IPS DF 4.7 (cell line): Measurements from ENCODE around the gene CHD9.
"Not testable (repeated sequence)": the region's sequence is repeated elsewhere in the genome, so short reads cannot be mapped to it uniquely, and the experiment has no call there.

ENCODE experiments used
- DNase-seq: peaks from one replicate; pipeline ENCODE4 v3.0.0-alpha.2; 2013; ENCODE audit warnings: low spot score; ENCODE audit errors: extremely low read depth

CHD9 gene

GRCh38 chr16:53262645-53263044, 207.9 kb downstream of the CHD9 start:
- DNase-seq, result no peak

- DNase-seq, result no peak
Measured at GRCh38 chr16:53266156-53266555, 211.4 kb downstream of the CHD9 start.

- DNase-seq, result not testable (repeated sequence)
Measured at GRCh38 chr16:53278498-53278897, 223.7 kb downstream of the CHD9 start.

GRCh38 chr16:53281280-53281679, 226.5 kb downstream of the CHD9 start:
- DNase-seq, result no peak

- no peak for DNase-seq
Measured at GRCh38 chr16:53281859-53282258, 227.1 kb downstream of the CHD9 start.

- no peak for DNase-seq
Measured at GRCh38 chr16:53282328-53282727, 227.5 kb downstream of the CHD9 start.

GRCh38 chr16:53282975-53283946, 228.5 kb downstream of the CHD9 start:
- DNase-seq, result no peak

- no peak for DNase-seq
Measured at GRCh38 chr16:53285236-53285635, 230.4 kb downstream of the CHD9 start.

GRCh38 chr16:53290520-53290919, 235.7 kb downstream of the CHD9 start:
- DNase-seq, result no peak

- no peak for DNase-seq
Measured at GRCh38 chr16:53291757-53292392, 237.1 kb downstream of the CHD9 start.

GRCh38 chr16:53297477-53297876, 242.7 kb downstream of the CHD9 start:
- no peak for DNase-seq

- no peak for DNase-seq
Measured at GRCh38 chr16:53304334-53304733, 249.5 kb downstream of the CHD9 start.

GRCh38 chr16:53305743-53306142, 251.0 kb downstream of the CHD9 start:
- no peak for DNase-seq

GRCh38 chr16:53309457-53309856, 254.7 kb downstream of the CHD9 start:
- no peak for DNase-seq

GRCh38 chr16:53320992-53321391, 266.2 kb downstream of the CHD9 start:
- no peak for DNase-seq

GRCh38 chr16:53323924-53324323, 269.1 kb downstream of the CHD9 start:
- DNase-seq, result no peak

GRCh38 chr16:53330991-53331390, 276.2 kb downstream of the CHD9 start:
- DNase-seq, result not testable (repeated sequence)

GRCh38 chr16:53334581-53334980, 279.8 kb downstream of the CHD9 start:
- DNase-seq, result no peak

GRCh38 chr16:53337294-53337693, 282.5 kb downstream of the CHD9 start:
- no peak for DNase-seq

- no peak for DNase-seq
Measured at GRCh38 chr16:53341792-53342191, 287.0 kb downstream of the CHD9 start.

- no peak for DNase-seq
Measured at GRCh38 chr16:53355064-53355463, 300.3 kb downstream of the CHD9 start.

- DNase-seq, result no peak
Measured at GRCh38 chr16:53356478-53357207, 301.9 kb downstream of the CHD9 start.
